Osteoblast (primary cell): ENCODE measurements around the gene YWHAE. TPM values are rescaled to one million over a fixed set of nuclear protein-coding genes. Genes with fewer than 3 reads are reported as not detected.

Source experiments
- DNase-seq: peaks from one replicate; pipeline ENCODE4 v3.0.0; 2011; ENCODE audit warnings: low spot score, mixed read lengths; ENCODE audit not compliant: insufficient read length; ENCODE audit errors: missing footprints
- H2AFZ ChIP-seq: 2 replicates; pipeline ENCODE4 v1.6.0; 2011; ENCODE audit warnings: mild to moderate bottlenecking, low read length
- H3K27ac ChIP-seq: 2 replicates; pipeline ENCODE4 v1.5.1; 2011; ENCODE audit warnings: mild to moderate bottlenecking, low read depth, low read length, moderate library complexity
- H3K27me3 ChIP-seq: 2 replicates; pipeline ENCODE4 v1.6.0; 2012; ENCODE audit warnings: mild to moderate bottlenecking, control low read depth, inconsistent platforms, low read length, moderate library complexity; ENCODE audit not compliant: insufficient read depth
- H3K36me3 ChIP-seq: 2 replicates; pipeline ENCODE4 v1.5.1; 2011; ENCODE audit warnings: mild to moderate bottlenecking, low read length, control low read depth, moderate library complexity; ENCODE audit not compliant: insufficient read depth
- H3K4me1 ChIP-seq: 2 replicates; pipeline ENCODE4 v1.5.1; 2011; ENCODE audit warnings: mild to moderate bottlenecking, low read length, control low read depth, moderate library complexity; ENCODE audit not compliant: insufficient read depth
- H3K4me2 ChIP-seq: 2 replicates; pipeline ENCODE4 v1.6.0; 2011; ENCODE audit warnings: mild to moderate bottlenecking, low read length; ENCODE audit not compliant: insufficient read depth
- H3K4me3 ChIP-seq: fragments of 200-600 bp; sonication (generic); 3 replicates; pipeline ENCODE4 v1.5.1; 2012; ENCODE audit warnings: mild to moderate bottlenecking, low read length, inconsistent platforms; ENCODE audit not compliant: insufficient read depth
- H3K79me2 ChIP-seq: 2 replicates; pipeline ENCODE4 v1.6.0; 2012; ENCODE audit warnings: mild to moderate bottlenecking, low read length, control low read depth, inconsistent platforms; ENCODE audit not compliant: insufficient read depth
- H3K9me3 ChIP-seq: 2 replicates; pipeline ENCODE4 v1.5.1; 2011; ENCODE audit warnings: low read depth, low read length, control low read depth
- H4K20me1 ChIP-seq: 2 replicates; pipeline ENCODE4 v1.6.0; 2012; ENCODE audit warnings: mild to moderate bottlenecking, low read length, control low read depth; ENCODE audit not compliant: insufficient read depth
- total RNA-seq: library from RNA; depleted of rRNA; stranded (reverse); fragments of >200 nt; gene quantifications from 2 replicates; pipeline ENCODE4 v1.2.3, GENCODE V29; 2012
- TF ChIP-seq, protein P1 (sequence below): IDR thresholded peaks from 2 replicates; pipeline ENCODE4 v1.5.1; 2011; ENCODE audit warnings: mild to moderate bottlenecking, low read depth, low read length, moderate library complexity; ENCODE audit errors: extremely low read depth

Gene YWHAE
- total RNA-seq, 1 donor = 433 TPM

DNA sequence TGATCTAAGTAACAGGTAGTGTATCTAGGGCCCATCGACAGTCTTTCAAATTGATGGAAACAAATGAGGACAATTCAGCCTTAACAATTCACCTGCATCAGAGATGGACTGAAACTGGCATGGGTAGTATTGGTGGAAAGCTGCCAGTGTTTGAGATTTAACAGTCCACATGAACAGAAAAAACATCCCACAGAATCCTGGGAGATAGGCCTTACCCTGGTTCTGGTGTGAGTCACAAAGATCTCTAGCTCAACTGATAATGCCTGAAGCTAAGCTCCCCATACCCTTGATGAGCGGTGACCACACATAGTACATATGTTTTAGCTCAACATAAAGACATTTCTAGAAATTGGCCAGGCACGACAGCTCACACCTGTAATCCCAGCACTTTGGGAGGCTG lies 34.1 kb upstream of the YWHAE start:
- Histone ChIP-seq H3K27ac (no peak overlapping the region), H3K4me3 (no peak overlapping the region), H4K20me1 (peaks cover 47% of the 10 kb centered on the region), H3K79me2 (peaks cover 97% of the 10 kb centered on the region), H3K36me3 (peaks cover 48% of the 10 kb centered on the region), H3K4me1 (peaks cover 11% of the 10 kb centered on the region), H3K9me3 (no peaks in the 10 kb centered on the region), H3K4me2 (no peak overlapping the region), H2AFZ (no peak overlapping the region), H3K27me3 (no peaks in the 10 kb centered on the region)
- peak; percentile 71 for DNase-seq
- TF ChIP-seq, protein P1, sequence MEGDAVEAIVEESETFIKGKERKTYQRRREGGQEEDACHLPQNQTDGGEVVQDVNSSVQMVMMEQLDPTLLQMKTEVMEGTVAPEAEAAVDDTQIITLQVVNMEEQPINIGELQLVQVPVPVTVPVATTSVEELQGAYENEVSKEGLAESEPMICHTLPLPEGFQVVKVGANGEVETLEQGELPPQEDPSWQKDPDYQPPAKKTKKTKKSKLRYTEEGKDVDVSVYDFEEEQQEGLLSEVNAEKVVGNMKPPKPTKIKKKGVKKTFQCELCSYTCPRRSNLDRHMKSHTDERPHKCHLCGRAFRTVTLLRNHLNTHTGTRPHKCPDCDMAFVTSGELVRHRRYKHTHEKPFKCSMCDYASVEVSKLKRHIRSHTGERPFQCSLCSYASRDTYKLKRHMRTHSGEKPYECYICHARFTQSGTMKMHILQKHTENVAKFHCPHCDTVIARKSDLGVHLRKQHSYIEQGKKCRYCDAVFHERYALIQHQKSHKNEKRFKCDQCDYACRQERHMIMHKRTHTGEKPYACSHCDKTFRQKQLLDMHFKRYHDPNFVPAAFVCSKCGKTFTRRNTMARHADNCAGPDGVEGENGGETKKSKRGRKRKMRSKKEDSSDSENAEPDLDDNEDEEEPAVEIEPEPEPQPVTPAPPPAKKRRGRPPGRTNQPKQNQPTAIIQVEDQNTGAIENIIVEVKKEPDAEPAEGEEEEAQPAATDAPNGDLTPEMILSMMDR = no peak

DNA sequence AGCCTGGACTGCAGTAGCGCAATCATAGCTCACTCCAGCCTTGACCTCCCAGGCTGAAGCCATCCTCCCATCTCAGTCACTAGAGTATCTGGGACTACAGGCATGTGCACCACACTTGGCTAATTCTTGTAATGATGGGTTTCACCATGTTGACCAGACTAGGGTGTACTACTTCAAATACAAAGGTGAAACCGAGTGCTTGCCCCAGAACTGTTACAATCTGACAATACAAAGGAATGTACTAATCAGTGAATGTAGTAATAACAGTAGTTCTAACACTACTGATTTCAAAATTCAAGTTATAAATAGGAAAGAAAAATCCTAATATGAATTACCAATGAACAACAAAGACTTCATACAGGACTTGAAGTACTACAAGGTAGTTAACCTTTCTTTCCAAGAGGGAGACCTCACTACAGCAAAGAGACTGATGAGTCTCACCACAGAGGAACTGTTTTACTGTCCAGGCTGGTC lies 31.6 kb upstream of the YWHAE start:
- peak; percentile 27 for DNase-seq
- Histone ChIP-seq H3K9me3 (no peaks in the 10 kb centered on the region), H3K79me2 (peaks cover 95% of the 10 kb centered on the region), H3K36me3 (peaks cover 47% of the 10 kb centered on the region), H3K4me2 (no peak overlapping the region), H2AFZ (no peak overlapping the region), H3K27ac (no peak overlapping the region), H3K4me1 (peaks cover 5% of the 10 kb centered on the region), H3K27me3 (no peaks in the 10 kb centered on the region), H4K20me1 (peaks cover 41% of the 10 kb centered on the region), H3K4me3 (no peak overlapping the region)
- TF ChIP-seq, protein P1 = no peak

DNA sequence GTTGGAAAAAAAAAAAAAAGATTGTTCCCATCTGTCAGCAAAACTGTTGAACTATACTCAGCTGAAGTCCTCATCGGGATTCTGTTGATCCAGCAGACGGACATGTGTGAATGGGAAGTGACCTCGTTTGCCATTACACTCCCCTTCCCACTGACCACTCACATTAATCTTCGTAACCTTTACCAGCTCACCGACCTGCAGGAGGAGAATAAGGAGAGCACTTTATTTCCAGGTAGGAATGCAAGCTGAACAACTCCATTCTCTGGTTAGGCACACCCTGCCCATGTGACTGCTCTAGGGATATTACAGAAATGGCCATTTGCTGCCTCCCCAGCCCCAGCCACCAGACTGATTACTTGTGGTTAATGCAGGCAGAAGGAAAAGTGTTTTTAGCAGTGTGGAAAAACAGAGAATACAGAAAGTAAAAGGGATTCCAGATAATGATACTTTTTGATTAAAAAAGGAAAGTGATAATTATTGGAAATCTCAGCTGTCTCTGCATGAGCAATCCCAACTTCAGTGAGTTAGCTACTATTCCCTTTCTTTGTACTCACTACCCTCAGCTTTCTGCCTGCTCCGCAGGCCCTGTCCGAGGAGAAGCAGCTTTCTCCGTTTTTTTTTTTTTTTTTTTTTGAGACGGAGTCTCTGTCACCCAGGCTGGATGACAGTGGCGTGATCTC lies 23.6 kb upstream of the YWHAE start:
- Histone ChIP-seq H2AFZ (no peak overlapping the region), H3K36me3 (peaks cover 36% of the 10 kb centered on the region), H3K9me3 (no peaks in the 10 kb centered on the region), H3K27me3 (no peaks in the 10 kb centered on the region), H4K20me1 (peaks cover 59% of the 10 kb centered on the region), H3K4me3 (no peak overlapping the region), H3K4me1 (peaks cover 18% of the 10 kb centered on the region), H3K4me2 (peak overlapping the region; percentile 65), H3K27ac (peak overlapping the region; percentile 85), H3K79me2 (peaks cover 74% of the 10 kb centered on the region)
- TF ChIP-seq, protein P1 = no peak
- peak; percentile 41 for DNase-seq

DNA sequence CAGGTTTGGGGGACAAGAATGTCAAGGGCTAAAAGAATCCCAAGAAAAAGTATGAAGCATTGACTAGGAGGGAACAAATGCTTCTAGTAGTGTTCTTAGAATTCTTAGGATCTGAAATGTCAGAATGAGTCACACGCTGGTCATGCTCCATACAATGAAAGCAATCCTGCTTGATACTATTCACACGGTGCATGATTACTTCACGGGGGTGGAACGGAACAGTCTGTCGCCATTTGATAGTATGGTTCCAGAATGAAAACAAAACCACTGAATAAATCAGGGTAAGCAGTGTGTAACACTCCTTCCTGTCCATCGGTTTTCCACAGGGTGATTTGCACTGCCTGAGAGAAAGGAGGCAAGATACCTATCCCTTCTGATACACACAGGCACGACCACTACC lies 22.9 kb upstream of the YWHAE start:
- no peaks in the 10 kb centered on the region for H3K9me3 ChIP-seq
- H3K79me2 ChIP-seq = peaks cover 69% of the 10 kb centered on the region
- DNase-seq = peak; percentile 97
- TF ChIP-seq, protein P1 = no peak
- peaks cover 38% of the 10 kb centered on the region for H3K36me3 ChIP-seq
- H3K27me3 ChIP-seq = no peaks in the 10 kb centered on the region
- no peak overlapping the region for H2AFZ ChIP-seq
- peak overlapping the region; percentile 85 for H3K27ac ChIP-seq
- peaks cover 67% of the 10 kb centered on the region for H4K20me1 ChIP-seq
- peaks cover 18% of the 10 kb centered on the region for H3K4me1 ChIP-seq
- peak overlapping the region; percentile 36 for H3K4me3 ChIP-seq
- peak overlapping the region; percentile 65 for H3K4me2 ChIP-seq
